ENCODE measurements around the gene VPREB3.

The VPREB3 gene

GRCh38 chr22:23764899-23765881 is 11.0 kb upstream of the VPREB3 start:
- DNase-seq (ENCODE audit: low spot score) = no peak

- DNase-seq (ENCODE audit: low spot score) = no peak
Observed at GRCh38 chr22:23763954-23764353, 9.7 kb upstream of the VPREB3 start.

- DNase-seq (ENCODE audit: low spot score) = peak; percentile 40
Observed at GRCh38 chr22:23763579-23763945, 9.3 kb upstream of the VPREB3 start.

GRCh38 chr22:23762842-23763578 is 8.8 kb upstream of the VPREB3 start, which contains the start of gene C22orf15:
TSS of gene C22orf15 (plus strand) at chr22:23762990. CDS start at chr22:23763307, 317 bp downstream.
- DNase-seq (ENCODE audit: low spot score) = no peak

- DNase-seq (ENCODE audit: low spot score) = no peak
Observed at GRCh38 chr22:23760056-23760455, 5.8 kb upstream of the VPREB3 start.

- DNase-seq (ENCODE audit: low spot score) = no peak
Observed at GRCh38 chr22:23759566-23759965, 5.3 kb upstream of the VPREB3 start.

GRCh38 chr22:23756891-23757290 is 2.7 kb upstream of the VPREB3 start:
- DNase-seq (ENCODE audit: low spot score) = no peak

GRCh38 chr22:23755711-23756110 is 1.5 kb upstream of the VPREB3 start:
- no peak for DNase-seq (ENCODE audit: low spot score)

- DNase-seq (ENCODE audit: low spot score) = no peak
Observed at GRCh38 chr22:23754980-23755636, 883 bp upstream of the VPREB3 start.

GRCh38 chr22:23753385-23753784 is 840 bp downstream of the VPREB3 start:
- no peak for DNase-seq (ENCODE audit: low spot score)

GRCh38 chr22:23752750-23753149 is 1.5 kb downstream of the VPREB3 start:
- no peak for DNase-seq (ENCODE audit: low spot score)

GRCh38 chr22:23752090-23752691 is 2.0 kb downstream of the VPREB3 start:
- DNase-seq (ENCODE audit: low spot score) = no peak

- no peak for DNase-seq (ENCODE audit: low spot score)
Observed at GRCh38 chr22:23751441-23751996, 2.7 kb downstream of the VPREB3 start.

GRCh38 chr22:23750714-23751440 is 3.3 kb downstream of the VPREB3 start, which contains the start of gene ZNF70:
TSS of gene ZNF70 (minus strand) at chr22:23751112. CDS start at chr22:23745140, 5,972 bp downstream.
- peak; percentile 82 for DNase-seq (ENCODE audit: low spot score)

GRCh38 chr22:23750367-23750713 is 3.9 kb downstream of the VPREB3 start:
- no peak for DNase-seq (ENCODE audit: low spot score)

- no peak for DNase-seq (ENCODE audit: low spot score)
Observed at GRCh38 chr22:23749841-23750301, 4.4 kb downstream of the VPREB3 start.

- DNase-seq (ENCODE audit: low spot score) = no peak
Observed at GRCh38 chr22:23745791-23746190, 8.4 kb downstream of the VPREB3 start.

- DNase-seq (ENCODE audit: low spot score) = no peak
Observed at GRCh38 chr22:23744485-23744884, 9.7 kb downstream of the VPREB3 start.

GRCh38 chr22:23744001-23744400 is 10.2 kb downstream of the VPREB3 start:
- no peak for DNase-seq (ENCODE audit: low spot score)

- DNase-seq (ENCODE audit: low spot score) = no peak
Observed at GRCh38 chr22:23743303-23743705, 10.9 kb downstream of the VPREB3 start.
